SK-N-SH treated with all-trans-retinoic acid at 6 μM for 48 hours (cell line): ENCODE results near the gene SLC12A7.

Experiments
- ATAC-seq: fragments of 200-7000 bp; cut with Tn5 transposase; 3 replicates; pipeline ENCODE4 v1.9.1; 2020; ENCODE audit warnings: mild to moderate bottlenecking, moderate library complexity
- ARNTL ChIP-seq: fragments of 450-650 bp; formaldehyde crosslinking; IDR thresholded peaks from 2 replicates; pipeline ENCODE4 v1.5.0; 2020; ENCODE audit warnings: low read depth, mild to moderate bottlenecking, moderate library complexity, borderline replicate concordance
- BACH2 ChIP-seq: fragments of 250-450 bp; sonication (Bioruptor Pico); IDR thresholded peaks from 2 replicates; pipeline ENCODE4 v1.9.0; 2021; ENCODE audit warnings: mild to moderate bottlenecking, borderline replicate concordance
- CSDC2 ChIP-seq: fragments of 250-450 bp; sonication (Bioruptor Pico); IDR thresholded peaks from 2 replicates; pipeline ENCODE4 v1.5.0; 2020; ENCODE audit warnings: mild to moderate bottlenecking, moderate library complexity
- ESRRG ChIP-seq: fragments of 250-450 bp; sonication (Bioruptor Pico); IDR thresholded peaks from 2 replicates; pipeline ENCODE4 v1.6.1; 2021; ENCODE audit warnings: mild to moderate bottlenecking
- GLIS3 ChIP-seq: fragments of 250-450 bp; sonication (Bioruptor Pico); IDR thresholded peaks from 2 replicates; pipeline ENCODE4 v1.5.0; 2020; ENCODE audit warnings: mild to moderate bottlenecking, moderate library complexity
- ISL1 ChIP-seq: fragments of 250-450 bp; sonication (Bioruptor Pico); IDR thresholded peaks from 2 replicates; pipeline ENCODE4 v2.1.2; 2022; ENCODE audit warnings: mild to moderate bottlenecking, moderate library complexity
- OSR1 ChIP-seq: fragments of 250-450 bp; sonication (Bioruptor Pico); IDR thresholded peaks from 2 replicates; pipeline ENCODE4 v1.8.0; 2022; ENCODE audit warnings: moderate library complexity, mild to moderate bottlenecking, inconsistent platforms
- PPARA ChIP-seq: fragments of 250-450 bp; sonication (Bioruptor Pico); IDR thresholded peaks from 2 replicates; pipeline ENCODE4 v1.5.0; 2020; ENCODE audit warnings: mild to moderate bottlenecking, borderline replicate concordance
- RARB ChIP-seq: fragments of 250-450 bp; sonication (Bioruptor Pico); IDR thresholded peaks from 2 replicates; pipeline ENCODE4 v1.8.0; 2021; ENCODE audit warnings: mild to moderate bottlenecking, moderate library complexity
- SNAI2 ChIP-seq: fragments of 250-450 bp; sonication (Bioruptor Pico); IDR thresholded peaks from 2 replicates; pipeline ENCODE4 v1.5.0; 2020; ENCODE audit warnings: mild to moderate bottlenecking, moderate library complexity
- TCF4 ChIP-seq: fragments of 250-450 bp; sonication (Bioruptor Pico); IDR thresholded peaks from 2 replicates; pipeline ENCODE4 v1.8.0; 2021; ENCODE audit warnings: mild to moderate bottlenecking, moderate library complexity, borderline replicate concordance
- TOX ChIP-seq: fragments of 250-450 bp; sonication (Bioruptor Pico); IDR thresholded peaks from 2 replicates; pipeline ENCODE4 v1.8.0; 2021; ENCODE audit warnings: mild to moderate bottlenecking, moderate library complexity, borderline replicate concordance
- ZC3H10 ChIP-seq: fragments of 250-450 bp; sonication (Bioruptor Pico); IDR thresholded peaks from 2 replicates; pipeline ENCODE4 v1.5.1; 2021; ENCODE audit warnings: mild to moderate bottlenecking, moderate library complexity
- ZFP3 ChIP-seq: fragments of 250-450 bp; sonication (Bioruptor Pico); IDR thresholded peaks from 2 replicates; pipeline ENCODE4 v1.5.0; 2020; ENCODE audit warnings: mild to moderate bottlenecking, moderate library complexity
- ZFP30 ChIP-seq: fragments of 450-650 bp; formaldehyde crosslinking; IDR thresholded peaks from 2 replicates; pipeline ENCODE4 v1.5.0; 2022; ENCODE audit warnings: mild to moderate bottlenecking, moderate library complexity
- ZNF565 ChIP-seq: fragments of 450-650 bp; formaldehyde crosslinking; conservative IDR thresholded peaks from 2 replicates; pipeline ENCODE4 v1.5.0; 2020; ENCODE audit warnings: low read depth, mild to moderate bottlenecking, moderate library complexity
- ZNF70 ChIP-seq: fragments of 450-650 bp; formaldehyde crosslinking; IDR thresholded peaks from 2 replicates; pipeline ENCODE4 v1.5.0; 2020; ENCODE audit warnings: mild to moderate bottlenecking, moderate library complexity
- ZNF8 ChIP-seq: fragments of 450-650 bp; formaldehyde crosslinking; IDR thresholded peaks from 2 replicates; pipeline ENCODE4 v1.5.0; 2020; ENCODE audit warnings: mild to moderate bottlenecking, moderate library complexity
- TF ChIP-seq, protein P1 (sequence below): fragments of 250-450 bp; sonication (Bioruptor Pico); IDR thresholded peaks from 2 replicates; pipeline ENCODE4 v1.8.0; 2020; ENCODE audit warnings: mild to moderate bottlenecking, moderate library complexity, borderline replicate concordance
- TF ChIP-seq, protein P2 (sequence below): fragments of 250-450 bp; sonication (Bioruptor Pico); IDR thresholded peaks from 2 replicates; pipeline ENCODE4 v1.5.1; 2020; ENCODE audit warnings: low read depth, mild to moderate bottlenecking, moderate library complexity
- TF ChIP-seq, protein P3 (sequence below): fragments of 250-450 bp; sonication (Bioruptor Pico); IDR thresholded peaks from 2 replicates; pipeline ENCODE4 v1.5.0; 2020; ENCODE audit warnings: mild to moderate bottlenecking, moderate library complexity
- TF ChIP-seq, protein P4 (sequence below): fragments of 250-450 bp; sonication (Bioruptor Pico); IDR thresholded peaks from 2 replicates; pipeline ENCODE4 v1.8.0; 2021; ENCODE audit warnings: low read depth, mild to moderate bottlenecking, moderate library complexity, borderline replicate concordance
- TF ChIP-seq, protein P5 (sequence below): fragments of 250-450 bp; sonication (Bioruptor Pico); IDR thresholded peaks from 2 replicates; pipeline ENCODE4 v1.5.1; 2021; ENCODE audit warnings: mild to moderate bottlenecking, moderate library complexity

SLC12A7 gene

DNA sequence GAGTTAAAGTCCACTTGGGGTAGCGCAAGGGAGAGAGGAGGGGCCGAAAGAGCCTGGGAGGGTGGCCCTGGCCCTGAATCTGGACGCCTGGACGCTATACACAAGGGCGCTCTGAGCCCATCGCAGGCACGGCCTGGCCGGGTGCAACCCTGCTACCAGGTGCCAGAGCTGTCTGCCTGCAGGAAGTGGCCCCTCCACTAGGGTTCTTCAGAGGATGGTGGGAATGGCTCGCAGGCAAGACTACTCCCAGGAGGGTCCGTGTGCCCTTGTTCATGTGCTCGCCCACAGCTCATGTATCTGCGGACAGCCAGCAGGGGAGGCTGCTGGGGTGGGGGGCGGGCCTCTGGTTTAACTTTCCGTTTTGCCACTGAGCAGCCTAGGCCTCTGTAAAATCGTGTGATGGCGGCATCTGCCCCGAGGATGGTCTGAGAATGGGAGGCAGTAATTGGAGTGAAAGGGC, 104.6 kb downstream of the SLC12A7 start:
- TF ChIP-seq, protein P1, sequence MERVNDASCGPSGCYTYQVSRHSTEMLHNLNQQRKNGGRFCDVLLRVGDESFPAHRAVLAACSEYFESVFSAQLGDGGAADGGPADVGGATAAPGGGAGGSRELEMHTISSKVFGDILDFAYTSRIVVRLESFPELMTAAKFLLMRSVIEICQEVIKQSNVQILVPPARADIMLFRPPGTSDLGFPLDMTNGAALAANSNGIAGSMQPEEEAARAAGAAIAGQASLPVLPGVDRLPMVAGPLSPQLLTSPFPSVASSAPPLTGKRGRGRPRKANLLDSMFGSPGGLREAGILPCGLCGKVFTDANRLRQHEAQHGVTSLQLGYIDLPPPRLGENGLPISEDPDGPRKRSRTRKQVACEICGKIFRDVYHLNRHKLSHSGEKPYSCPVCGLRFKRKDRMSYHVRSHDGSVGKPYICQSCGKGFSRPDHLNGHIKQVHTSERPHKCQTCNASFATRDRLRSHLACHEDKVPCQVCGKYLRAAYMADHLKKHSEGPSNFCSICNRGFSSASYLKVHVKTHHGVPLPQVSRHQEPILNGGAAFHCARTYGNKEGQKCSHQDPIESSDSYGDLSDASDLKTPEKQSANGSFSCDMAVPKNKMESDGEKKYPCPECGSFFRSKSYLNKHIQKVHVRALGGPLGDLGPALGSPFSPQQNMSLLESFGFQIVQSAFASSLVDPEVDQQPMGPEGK: no peak
- TF ChIP-seq SNAI2: no peak
- TF ChIP-seq OSR1 (CRISPR knock-in tag): no peak
- TF ChIP-seq ISL1: no peak
- no peak for TF ChIP-seq ZNF8
- no peak for ATAC-seq

DNA sequence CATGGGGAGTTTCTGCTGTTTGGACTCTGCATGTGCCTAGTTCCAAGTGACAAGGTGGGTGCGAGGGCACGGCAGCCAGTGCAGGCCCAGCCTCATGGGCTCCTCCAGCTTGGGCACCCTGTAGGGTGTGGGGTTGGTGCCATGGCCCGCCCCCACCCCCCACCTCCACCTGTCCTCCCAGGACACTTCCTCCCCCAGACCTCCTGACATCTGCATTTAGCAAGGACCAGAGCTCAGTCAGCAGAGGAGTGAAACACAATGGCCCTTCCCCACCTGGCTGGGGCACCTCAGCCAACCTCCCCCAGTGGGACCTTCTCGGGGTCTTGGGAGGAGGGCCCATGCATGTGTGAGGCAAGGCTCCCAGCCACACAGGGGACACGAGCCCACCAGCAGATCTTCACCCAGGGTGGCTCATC, 105.2 kb downstream of the SLC12A7 start:
- ATAC-seq: no peak
- TF ChIP-seq CSDC2 (CRISPR knock-in tag) (no peak), ZC3H10 (CRISPR knock-in tag) (no peak), GLIS3 (CRISPR knock-in tag) (no peak), ZNF8 (no peak), ZNF565 (no peak), ZNF70 (CRISPR knock-in tag) (no peak), ESRRG (CRISPR knock-in tag) (no peak), TOX (CRISPR knock-in tag) (no peak), PPARA (no peak), ZFP3 (CRISPR knock-in tag) (no peak), ARNTL (CRISPR knock-in tag) (no peak), RARB (CRISPR knock-in tag) (no peak), OSR1 (CRISPR knock-in tag) (no peak)
- TF ChIP-seq, protein P2, sequence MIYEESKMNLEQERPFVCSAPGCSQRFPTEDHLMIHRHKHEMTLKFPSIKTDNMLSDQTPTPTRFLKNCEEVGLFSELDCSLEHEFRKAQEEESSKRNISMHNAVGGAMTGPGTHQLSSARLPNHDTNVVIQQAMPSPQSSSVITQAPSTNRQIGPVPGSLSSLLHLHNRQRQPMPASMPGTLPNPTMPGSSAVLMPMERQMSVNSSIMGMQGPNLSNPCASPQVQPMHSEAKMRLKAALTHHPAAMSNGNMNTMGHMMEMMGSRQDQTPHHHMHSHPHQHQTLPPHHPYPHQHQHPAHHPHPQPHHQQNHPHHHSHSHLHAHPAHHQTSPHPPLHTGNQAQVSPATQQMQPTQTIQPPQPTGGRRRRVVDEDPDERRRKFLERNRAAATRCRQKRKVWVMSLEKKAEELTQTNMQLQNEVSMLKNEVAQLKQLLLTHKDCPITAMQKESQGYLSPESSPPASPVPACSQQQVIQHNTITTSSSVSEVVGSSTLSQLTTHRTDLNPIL (CRISPR knock-in tag): no peak
- TF ChIP-seq, protein P3, sequence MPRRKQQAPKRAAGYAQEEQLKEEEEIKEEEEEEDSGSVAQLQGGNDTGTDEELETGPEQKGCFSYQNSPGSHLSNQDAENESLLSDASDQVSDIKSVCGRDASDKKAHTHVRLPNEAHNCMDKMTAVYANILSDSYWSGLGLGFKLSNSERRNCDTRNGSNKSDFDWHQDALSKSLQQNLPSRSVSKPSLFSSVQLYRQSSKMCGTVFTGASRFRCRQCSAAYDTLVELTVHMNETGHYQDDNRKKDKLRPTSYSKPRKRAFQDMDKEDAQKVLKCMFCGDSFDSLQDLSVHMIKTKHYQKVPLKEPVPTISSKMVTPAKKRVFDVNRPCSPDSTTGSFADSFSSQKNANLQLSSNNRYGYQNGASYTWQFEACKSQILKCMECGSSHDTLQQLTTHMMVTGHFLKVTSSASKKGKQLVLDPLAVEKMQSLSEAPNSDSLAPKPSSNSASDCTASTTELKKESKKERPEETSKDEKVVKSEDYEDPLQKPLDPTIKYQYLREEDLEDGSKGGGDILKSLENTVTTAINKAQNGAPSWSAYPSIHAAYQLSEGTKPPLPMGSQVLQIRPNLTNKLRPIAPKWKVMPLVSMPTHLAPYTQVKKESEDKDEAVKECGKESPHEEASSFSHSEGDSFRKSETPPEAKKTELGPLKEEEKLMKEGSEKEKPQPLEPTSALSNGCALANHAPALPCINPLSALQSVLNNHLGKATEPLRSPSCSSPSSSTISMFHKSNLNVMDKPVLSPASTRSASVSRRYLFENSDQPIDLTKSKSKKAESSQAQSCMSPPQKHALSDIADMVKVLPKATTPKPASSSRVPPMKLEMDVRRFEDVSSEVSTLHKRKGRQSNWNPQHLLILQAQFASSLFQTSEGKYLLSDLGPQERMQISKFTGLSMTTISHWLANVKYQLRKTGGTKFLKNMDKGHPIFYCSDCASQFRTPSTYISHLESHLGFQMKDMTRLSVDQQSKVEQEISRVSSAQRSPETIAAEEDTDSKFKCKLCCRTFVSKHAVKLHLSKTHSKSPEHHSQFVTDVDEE (CRISPR knock-in tag): no peak
- TF ChIP-seq, protein P4, sequence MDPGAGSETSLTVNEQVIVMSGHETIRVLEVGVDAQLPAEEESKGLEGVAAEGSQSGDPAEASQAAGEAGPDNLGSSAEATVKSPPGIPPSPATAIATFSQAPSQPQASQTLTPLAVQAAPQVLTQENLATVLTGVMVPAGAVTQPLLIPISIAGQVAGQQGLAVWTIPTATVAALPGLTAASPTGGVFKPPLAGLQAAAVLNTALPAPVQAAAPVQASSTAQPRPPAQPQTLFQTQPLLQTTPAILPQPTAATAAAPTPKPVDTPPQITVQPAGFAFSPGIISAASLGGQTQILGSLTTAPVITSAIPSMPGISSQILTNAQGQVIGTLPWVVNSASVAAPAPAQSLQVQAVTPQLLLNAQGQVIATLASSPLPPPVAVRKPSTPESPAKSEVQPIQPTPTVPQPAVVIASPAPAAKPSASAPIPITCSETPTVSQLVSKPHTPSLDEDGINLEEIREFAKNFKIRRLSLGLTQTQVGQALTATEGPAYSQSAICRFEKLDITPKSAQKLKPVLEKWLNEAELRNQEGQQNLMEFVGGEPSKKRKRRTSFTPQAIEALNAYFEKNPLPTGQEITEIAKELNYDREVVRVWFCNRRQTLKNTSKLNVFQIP (CRISPR knock-in tag): no peak

DNA sequence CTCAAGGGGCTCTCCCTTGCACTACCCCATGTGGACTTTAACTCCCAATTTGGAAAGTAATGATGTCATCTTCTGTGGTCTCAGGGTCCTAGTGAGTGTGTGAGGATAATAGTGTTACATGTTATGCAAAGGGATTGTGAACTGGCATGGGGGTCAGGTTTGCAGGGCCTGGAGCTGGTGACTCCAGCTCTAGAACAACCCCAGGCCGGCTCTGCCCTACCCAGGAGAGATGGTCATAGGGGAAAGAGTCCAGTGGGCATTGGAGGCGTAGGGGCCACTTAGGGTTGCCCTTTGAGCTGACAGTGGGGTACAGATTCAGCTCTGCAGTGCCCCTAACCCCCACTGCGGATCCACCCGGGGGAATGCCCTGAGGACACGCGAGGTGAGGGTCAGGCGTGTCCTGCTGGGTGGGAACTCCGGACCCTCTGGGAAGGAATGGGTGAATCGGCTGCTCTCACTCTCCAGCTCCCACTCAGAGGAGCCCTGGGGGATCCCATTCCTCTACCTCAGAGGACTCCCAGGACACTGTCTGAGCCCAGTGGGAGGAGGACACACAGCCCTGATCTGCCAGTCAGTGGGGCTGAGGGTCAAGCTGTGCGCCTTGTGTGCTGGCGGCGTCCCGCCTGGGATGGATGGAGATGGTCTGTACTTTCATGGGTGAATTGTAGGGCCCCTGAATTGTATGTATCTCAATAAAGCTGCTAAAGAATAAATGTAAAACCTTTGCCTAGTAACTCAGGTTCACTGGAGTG, 105.8 kb downstream of the SLC12A7 start:
- ATAC-seq: no peak
- no peak for TF ChIP-seq TCF4 (CRISPR knock-in tag)
- TF ChIP-seq, protein P4 (CRISPR knock-in tag): no peak
- TF ChIP-seq BACH2: no peak
- no peak for TF ChIP-seq ZFP30
- TF ChIP-seq, protein P5, sequence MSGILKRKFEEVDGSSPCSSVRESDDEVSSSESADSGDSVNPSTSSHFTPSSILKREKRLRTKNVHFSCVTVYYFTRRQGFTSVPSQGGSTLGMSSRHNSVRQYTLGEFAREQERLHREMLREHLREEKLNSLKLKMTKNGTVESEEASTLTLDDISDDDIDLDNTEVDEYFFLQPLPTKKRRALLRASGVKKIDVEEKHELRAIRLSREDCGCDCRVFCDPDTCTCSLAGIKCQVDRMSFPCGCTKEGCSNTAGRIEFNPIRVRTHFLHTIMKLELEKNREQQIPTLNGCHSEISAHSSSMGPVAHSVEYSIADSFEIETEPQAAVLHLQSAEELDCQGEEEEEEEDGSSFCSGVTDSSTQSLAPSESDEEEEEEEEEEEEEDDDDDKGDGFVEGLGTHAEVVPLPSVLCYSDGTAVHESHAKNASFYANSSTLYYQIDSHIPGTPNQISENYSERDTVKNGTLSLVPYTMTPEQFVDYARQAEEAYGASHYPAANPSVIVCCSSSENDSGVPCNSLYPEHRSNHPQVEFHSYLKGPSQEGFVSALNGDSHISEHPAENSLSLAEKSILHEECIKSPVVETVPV (CRISPR knock-in tag): no peak
- TF ChIP-seq, protein P3 (CRISPR knock-in tag): no peak
- TF ChIP-seq, protein P2 (CRISPR knock-in tag): no peak
- TF ChIP-seq SNAI2: no peak
- no peak for TF ChIP-seq TOX (CRISPR knock-in tag)
- TF ChIP-seq GLIS3 (CRISPR knock-in tag): no peak
- TF ChIP-seq ZC3H10 (CRISPR knock-in tag): no peak
- no peak for TF ChIP-seq ZNF8
